Heart left ventricle (tissue), 13 donors: ENCODE data around the gene PANK4.

Experiments
- POLR2A ChIP-seq, 2 donors: fragments of 450-650 bp; IDR thresholded peaks; one replicate each; pipeline ENCODE4 v1.6.1; 2017; ENCODE audit warnings: antibody characterized with exemption in 2 of 2, mild to moderate bottlenecking in 2 of 2, moderate library complexity in 2 of 2
- TF ChIP-seq, protein P1 (sequence below), 12 donors: fragments of 200-600 bp; sonication (generic) in 4 of 12; IDR thresholded peaks; one replicate each; pipeline versions ENCODE4 v1.5.0 to v1.8.0; 2018 to 2022; ENCODE audit warnings: antibody characterized with exemption in 12 of 12, mild to moderate bottlenecking in 5 of 12
- donor health status: ischemic (EF 13 %, LVEDD 7.1; RV severe dilation, severe dysfunction).
- donor health status: DM: no; HTN: yes; CAD: no.
- donor health status: DM: no; HTN: no; CAD: no.
- donor health status: ischemic (EF 25% LVEDD 6.9; RV normal size, moderate dysfunction).
- donor health status: ischemic (EF 25% LVEDD 5.7; RV mildly dilated, moderate dysfunction).
- donor health status: ischemic (EF 35%, LVEDD 5.7; RV mildly dilated, moderate dysfunction).
- donor health status: nonischemic (EF 11% LVEDD 7.7; RV severe dilation, severe dysfunction).
- donor health status: DM: yes; HTN: yes; CAD: no.
- donor health status: PGD.
- donor health status: ischemic (EF 29% LVEDD 5.4; RV normal size, mild dysfunction).
- donor health status: nonischemic (EF 23%, LVEDD 6.1; RV moderate dilation, normal function).

GRCh38 chr1:2539312-2539907 is 13.0 kb upstream of the PANK4 start:
- TF ChIP-seq, protein P1, sequence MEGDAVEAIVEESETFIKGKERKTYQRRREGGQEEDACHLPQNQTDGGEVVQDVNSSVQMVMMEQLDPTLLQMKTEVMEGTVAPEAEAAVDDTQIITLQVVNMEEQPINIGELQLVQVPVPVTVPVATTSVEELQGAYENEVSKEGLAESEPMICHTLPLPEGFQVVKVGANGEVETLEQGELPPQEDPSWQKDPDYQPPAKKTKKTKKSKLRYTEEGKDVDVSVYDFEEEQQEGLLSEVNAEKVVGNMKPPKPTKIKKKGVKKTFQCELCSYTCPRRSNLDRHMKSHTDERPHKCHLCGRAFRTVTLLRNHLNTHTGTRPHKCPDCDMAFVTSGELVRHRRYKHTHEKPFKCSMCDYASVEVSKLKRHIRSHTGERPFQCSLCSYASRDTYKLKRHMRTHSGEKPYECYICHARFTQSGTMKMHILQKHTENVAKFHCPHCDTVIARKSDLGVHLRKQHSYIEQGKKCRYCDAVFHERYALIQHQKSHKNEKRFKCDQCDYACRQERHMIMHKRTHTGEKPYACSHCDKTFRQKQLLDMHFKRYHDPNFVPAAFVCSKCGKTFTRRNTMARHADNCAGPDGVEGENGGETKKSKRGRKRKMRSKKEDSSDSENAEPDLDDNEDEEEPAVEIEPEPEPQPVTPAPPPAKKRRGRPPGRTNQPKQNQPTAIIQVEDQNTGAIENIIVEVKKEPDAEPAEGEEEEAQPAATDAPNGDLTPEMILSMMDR (IDR thresholded peaks at IDR 0.05), result peak in 4 of 12 donors; percentile 11 to 22 (median 18)
- TF ChIP-seq POLR2A (IDR thresholded peaks at IDR 0.05), result no peak
